ENCODE data around the gene DNM1.
A peak's percentile ranks its signal among the peaks of the same experiment; 100 is the strongest.

The DNM1 gene

GRCh38 chr9:128187361-128187760 lies 15.8 kb upstream of the DNM1 start:
- 100% methylated on average over 2 of the region's 2 CpGs for WGBS (ENCODE audit: insufficient coverage)
- peaks cover 9 to 45% (median 27%) of the 10 kb centered on the region in 4 experiments for H3K36me3 ChIP-seq (ENCODE audit: control insufficient read depth in 4 of 4, insufficient read depth in 4 of 4, low read length in 3 of 4)
- no peaks in the 10 kb centered on the region for H3K9me3 ChIP-seq (ENCODE audit: control extremely low read depth in 1 of 5, control insufficient read depth in 4 of 5, insufficient read depth in 2 of 5, low read depth in 1 of 5, low read length in 4 of 5)
- H3K27me3 ChIP-seq (replicated peaks in 2 of 5; ENCODE audit: control insufficient read depth in 4 of 5, insufficient read depth in 5 of 5, low read length in 4 of 5), result no peaks in the 10 kb centered on the region
- no peak overlapping the region for H3K27ac ChIP-seq (ENCODE audit: insufficient read depth in 1 of 2, low read depth in 1 of 2, low read length in 2 of 2, poor library complexity in 1 of 2, severe bottlenecking in 2 of 2)
- H3K4me3 ChIP-seq (ENCODE audit: control insufficient read depth in 1 of 7, extremely low read depth in 1 of 7, insufficient read depth in 4 of 7, low read depth in 2 of 7, low read length in 6 of 7), result no peak overlapping the region
- DNase-seq, result no peak
- peaks cover 0 to 22% (median 17%) of the 10 kb centered on the region in 4 experiments for H3K4me1 ChIP-seq (ENCODE audit: control extremely low read depth in 1 of 4, control insufficient read depth in 4 of 4, insufficient read depth in 4 of 4, low read length in 3 of 4)
- ChIA-PET CTCF (interaction anchor here (1.1 to 1.8 kb wide), 3 partner anchors 16 to 154 kb away, joined by 4 to 5 read pairs (median 5); partner anchors contain the start of gene DNM1), POLR2A (no interaction called here)

GRCh38 chr9:128188209-128188608 lies 15.0 kb upstream of the DNM1 start:
- Histone ChIP-seq H3K27me3 (replicated peaks in 2 of 5; ENCODE audit: control insufficient read depth in 4 of 5, insufficient read depth in 5 of 5, low read length in 4 of 5) (no peaks in the 10 kb centered on the region), H3K4me1 (ENCODE audit: control extremely low read depth in 1 of 4, control insufficient read depth in 4 of 4, insufficient read depth in 4 of 4, low read length in 3 of 4) (peaks cover 0 to 31% (median 23%) of the 10 kb centered on the region in 4 experiments), H3K36me3 (ENCODE audit: control insufficient read depth in 4 of 4, insufficient read depth in 4 of 4, low read length in 3 of 4) (peaks cover 5 to 37% (median 23%) of the 10 kb centered on the region in 4 experiments), H3K9me3 (ENCODE audit: control extremely low read depth in 1 of 5, control insufficient read depth in 4 of 5, insufficient read depth in 2 of 5, low read depth in 1 of 5, low read length in 4 of 5) (no peaks in the 10 kb centered on the region), H3K4me3 (ENCODE audit: control insufficient read depth in 1 of 7, extremely low read depth in 1 of 7, insufficient read depth in 4 of 7, low read depth in 2 of 7, low read length in 6 of 7) (no peak overlapping the region), H3K27ac (ENCODE audit: insufficient read depth in 1 of 2, low read depth in 1 of 2, low read length in 2 of 2, poor library complexity in 1 of 2, severe bottlenecking in 2 of 2) (no peak overlapping the region)
- POLR2A ChIA-PET, result interaction anchor here (0.7 kb wide), 1 partner anchor 233 kb away, joined by 4 read pairs; no protein-coding TSS in a partner anchor
- WGBS (ENCODE audit: insufficient coverage), result no CpG with 5 or more reads among the region's 1 CpG
- no peak for DNase-seq
- CTCF ChIA-PET, result interaction anchor here (0.6 to 1.8 kb wide), 2 partner anchors 20 to 26 kb away, joined by 3 to 5 read pairs; no protein-coding TSS in a partner anchor

- Histone ChIP-seq H3K27ac (ENCODE audit: insufficient read depth in 1 of 2, low read depth in 1 of 2, low read length in 2 of 2, poor library complexity in 1 of 2, severe bottlenecking in 2 of 2) (no peak overlapping the region), H3K36me3 (ENCODE audit: control insufficient read depth in 4 of 4, insufficient read depth in 4 of 4, low read length in 3 of 4) (peaks cover 3 to 32% (median 20%) of the 10 kb centered on the region in 4 experiments), H3K9me3 (ENCODE audit: control extremely low read depth in 1 of 5, control insufficient read depth in 4 of 5, insufficient read depth in 2 of 5, low read depth in 1 of 5, low read length in 4 of 5) (no peaks in the 10 kb centered on the region), H3K4me1 (ENCODE audit: control extremely low read depth in 1 of 4, control insufficient read depth in 4 of 4, insufficient read depth in 4 of 4, low read length in 3 of 4) (peaks cover 0 to 37% (median 26%) of the 10 kb centered on the region in 4 experiments), H3K4me3 (ENCODE audit: control insufficient read depth in 1 of 7, extremely low read depth in 1 of 7, insufficient read depth in 4 of 7, low read depth in 2 of 7, low read length in 6 of 7) (peak overlapping the region in 3 of 7 experiments; percentile 5 to 94 (median 84)), H3K27me3 (replicated peaks in 2 of 5; ENCODE audit: control insufficient read depth in 4 of 5, insufficient read depth in 5 of 5, low read length in 4 of 5) (no peaks in the 10 kb centered on the region)
- 100% methylated on average over 1 of the region's 2 CpGs for WGBS (ENCODE audit: insufficient coverage)
- ChIA-PET POLR2A (interaction anchor here (0.6 kb wide), 1 partner anchor 162 kb away, joined by 7 read pairs; no protein-coding TSS in a partner anchor), CTCF (interaction anchor here (0.8 to 3.2 kb wide), 9 partner anchors 11 to 98 kb away, joined by 3 to 27 read pairs (median 3); partner anchors contain the start of gene DNM1)
- peak in 1 of 3 donors; percentile 14 for DNase-seq
Measured at GRCh38 chr9:128190013-128190412, 13.2 kb upstream of the DNM1 start.

GRCh38 chr9:128190516-128191405 lies 12.4 kb upstream of the DNM1 start:
- DNase-seq, result peak; percentile 18 to 39 (median 31)
- Histone ChIP-seq H3K27ac (ENCODE audit: insufficient read depth in 1 of 2, low read depth in 1 of 2, low read length in 2 of 2, poor library complexity in 1 of 2, severe bottlenecking in 2 of 2) (peak overlapping the region; percentile 61 to 84), H3K9me3 (ENCODE audit: control extremely low read depth in 1 of 5, control insufficient read depth in 4 of 5, insufficient read depth in 2 of 5, low read depth in 1 of 5, low read length in 4 of 5) (no peaks in the 10 kb centered on the region), H3K27me3 (replicated peaks in 2 of 5; ENCODE audit: control insufficient read depth in 4 of 5, insufficient read depth in 5 of 5, low read length in 4 of 5) (no peaks in the 10 kb centered on the region), H3K4me1 (ENCODE audit: control extremely low read depth in 1 of 4, control insufficient read depth in 4 of 4, insufficient read depth in 4 of 4, low read length in 3 of 4) (peaks cover 0 to 37% (median 26%) of the 10 kb centered on the region in 4 experiments), H3K4me3 (ENCODE audit: control insufficient read depth in 1 of 7, extremely low read depth in 1 of 7, insufficient read depth in 4 of 7, low read depth in 2 of 7, low read length in 6 of 7) (peak overlapping the region; percentile 62 to 94 (median 79)), H3K36me3 (ENCODE audit: control insufficient read depth in 4 of 4, insufficient read depth in 4 of 4, low read length in 3 of 4) (peaks cover 0 to 25% (median 17%) of the 10 kb centered on the region in 4 experiments)
- POLR2A ChIA-PET, result interaction anchor here (0.6 kb wide), 1 partner anchor 367 kb away, joined by 3 read pairs; no protein-coding TSS in a partner anchor
- WGBS (ENCODE audit: insufficient coverage), result 27% methylated on average over 29 of the region's 32 CpGs
- CTCF ChIA-PET, result interaction anchor here (0.6 to 3.2 kb wide), 12 partner anchors 10 to 98 kb away, joined by 3 to 27 read pairs (median 4); partner anchors contain the start of gene DNM1

- peak; percentile 77 to 86 (median 84) for DNase-seq
- peak within 1 kb of the TSS; percentile 62 to 94 (median 79) for H3K4me3 ChIP-seq (ENCODE audit: control insufficient read depth in 1 of 7, extremely low read depth in 1 of 7, insufficient read depth in 4 of 7, low read depth in 2 of 7, low read length in 6 of 7)
- no peaks in the 10 kb centered on the region for H3K27me3 ChIP-seq (replicated peaks in 2 of 5; ENCODE audit: control insufficient read depth in 4 of 5, insufficient read depth in 5 of 5, low read length in 4 of 5)
- H3K4me1 ChIP-seq (ENCODE audit: control extremely low read depth in 1 of 4, control insufficient read depth in 4 of 4, insufficient read depth in 4 of 4, low read length in 3 of 4), result peaks cover 0 to 37% (median 26%) of the 10 kb centered on the region in 4 experiments
- ChIA-PET POLR2A (interaction anchor here (0.6 kb wide), 1 partner anchor 366 kb away, joined by 3 read pairs; no protein-coding TSS in a partner anchor), CTCF (interaction anchor here (0.8 to 3.2 kb wide), 7 partner anchors 10 to 97 kb away, joined by 3 to 27 read pairs (median 4); partner anchors contain the start of gene DNM1)
- H3K9me3 ChIP-seq (ENCODE audit: control extremely low read depth in 1 of 5, control insufficient read depth in 4 of 5, insufficient read depth in 2 of 5, low read depth in 1 of 5, low read length in 4 of 5), result no peaks in the 10 kb centered on the region
- peak within 1 kb of the TSS; percentile 61 to 84 for H3K27ac ChIP-seq (ENCODE audit: insufficient read depth in 1 of 2, low read depth in 1 of 2, low read length in 2 of 2, poor library complexity in 1 of 2, severe bottlenecking in 2 of 2)
- WGBS (ENCODE audit: insufficient coverage), result under 1% methylated on average over 45 of the region's 71 CpGs
- peaks cover 0 to 17% (median 12%) of the 10 kb centered on the region in 4 experiments for H3K36me3 ChIP-seq (ENCODE audit: control insufficient read depth in 4 of 4, insufficient read depth in 4 of 4, low read length in 3 of 4)
Measured at GRCh38 chr9:128191406-128192046, 11.7 kb upstream of the DNM1 start, which contains the start of gene CIZ1. Gene CIZ1, minus strand, starts transcription at chr9:128191572. Its CDS starts 715 bp downstream, at chr9:128190857.

GRCh38 chr9:128192601-128193371 lies 10.4 kb upstream of the DNM1 start:
- Histone ChIP-seq H3K27ac (ENCODE audit: insufficient read depth in 1 of 2, low read depth in 1 of 2, low read length in 2 of 2, poor library complexity in 1 of 2, severe bottlenecking in 2 of 2) (no peak overlapping the region), H3K36me3 (ENCODE audit: control insufficient read depth in 4 of 4, insufficient read depth in 4 of 4, low read length in 3 of 4) (peaks cover 0 to 10% (median 7%) of the 10 kb centered on the region in 4 experiments), H3K9me3 (ENCODE audit: control extremely low read depth in 1 of 5, control insufficient read depth in 4 of 5, insufficient read depth in 2 of 5, low read depth in 1 of 5, low read length in 4 of 5) (no peaks in the 10 kb centered on the region), H3K27me3 (replicated peaks in 2 of 5; ENCODE audit: control insufficient read depth in 4 of 5, insufficient read depth in 5 of 5, low read length in 4 of 5) (no peaks in the 10 kb centered on the region), H3K4me3 (ENCODE audit: control insufficient read depth in 1 of 7, extremely low read depth in 1 of 7, insufficient read depth in 4 of 7, low read depth in 2 of 7, low read length in 6 of 7) (peak overlapping the region in 3 of 7 experiments; percentile 79 to 94 (median 88)), H3K4me1 (ENCODE audit: control extremely low read depth in 1 of 4, control insufficient read depth in 4 of 4, insufficient read depth in 4 of 4, low read length in 3 of 4) (peaks cover 0 to 37% (median 26%) of the 10 kb centered on the region in 4 experiments)
- peak; percentile 76 to 90 (median 87) for DNase-seq
- ChIA-PET POLR2A (no interaction called here), CTCF (interaction anchor here (0.9 to 1.5 kb wide), 2 partner anchors 8 to 17 kb away, joined by 3 to 4 read pairs; no protein-coding TSS in a partner anchor)
- 27% methylated on average over 46 of the region's 56 CpGs for WGBS (ENCODE audit: insufficient coverage)
